T47D (cell line): ENCODE data around the gene TNP2.

Source experiments
- DNase-seq, 2 experiments: peaks; one replicate each; pipeline versions ENCODE4 v3.0.0 to v3.0.0-alpha.2; 2011 to 2012; ENCODE audit warnings: low read depth in 1 of 2, low spot score in 1 of 2
- JUND ChIP-seq: IDR thresholded peaks from 2 replicates; pipeline ENCODE4 v1.6.1; 2012; ENCODE audit warnings: low read depth
- in situ Hi-C: cut with HindIII; loops from 2 replicates; pipeline ENCODE4 v1.10.0; 2016; ENCODE audit warnings: low sequenced_read_pairs, low pct_unique_long_range_greater_than_20kb

Gene TNP2

GRCh38 chr16:11264155-11264832, 4.8 kb downstream of the TNP2 start:
- in situ Hi-C loops = no loop called here
- TF ChIP-seq JUND = no peak
- no peak for DNase-seq

GRCh38 chr16:11263737-11264136, 5.4 kb downstream of the TNP2 start:
- in situ Hi-C loops = no loop called here
- DNase-seq = no peak
- no peak for TF ChIP-seq JUND

- in situ Hi-C loops = no loop called here
- DNase-seq = no peak
- no peak for TF ChIP-seq JUND
These were observed 6.2 kb downstream of the TNP2 start for GRCh38 chr16:11262915-11263314.

GRCh38 chr16:11260596-11260966, 8.5 kb downstream of the TNP2 start:
- TF ChIP-seq JUND = no peak
- in situ Hi-C loops = no loop called here

GRCh38 chr16:11259655-11260595, 9.2 kb downstream of the TNP2 start:
- no peak for DNase-seq
- in situ Hi-C loops = no loop called here
- TF ChIP-seq JUND = no peak

More at GRCh38 chr16:11260596-11260966, 8.5 kb downstream of the TNP2 start:
- no peak for DNase-seq

- no peak for TF ChIP-seq JUND
- in situ Hi-C loops = no loop called here
- no peak for DNase-seq
These were observed 10.3 kb downstream of the TNP2 start for GRCh38 chr16:11258553-11259492.

- peak; percentile 84 to 87 for DNase-seq
- in situ Hi-C loops = no loop called here
- TF ChIP-seq JUND = no peak
These were observed 11.8 kb downstream of the TNP2 start for GRCh38 chr16:11257131-11257938.

- TF ChIP-seq JUND = no peak
- in situ Hi-C loops = no loop called here
- DNase-seq = peak; percentile 35 to 53
These were observed 12.4 kb downstream of the TNP2 start for GRCh38 chr16:11256661-11257130.

- in situ Hi-C loops = no loop called here
- TF ChIP-seq JUND = no peak
- peak; percentile 86 to 90 for DNase-seq
These were observed 13.1 kb downstream of the TNP2 start, which contains the start of gene SOCS1 for GRCh38 chr16:11255737-11256660. SOCS1 (minus strand) TSS chr16:11256204; CDS start chr16:11255478, 726 bp downstream.

GRCh38 chr16:11254913-11255736, 14.0 kb downstream of the TNP2 start:
- TF ChIP-seq JUND = no peak
- in situ Hi-C loops = no loop called here
- no peak for DNase-seq
